PC-9 (cell line): ENCODE results near the gene CYP17A1.
"Not testable (repeated sequence)": the region's sequence is repeated elsewhere in the genome, so short reads cannot be mapped to it uniquely, and the experiment has no call there.

ENCODE experiments used
- EZH2 ChIP-seq: fragments of 200-600 bp; sonication (generic); IDR thresholded peaks from 2 replicates; pipeline ENCODE4 v1.8.0; 2017; ENCODE audit warnings: antibody characterized with exemption, low read depth
- TF ChIP-seq, protein P1 (sequence below): fragments of 200-600 bp; sonication (generic); conservative IDR thresholded peaks from 2 replicates; pipeline ENCODE4 v1.6.1; 2017; ENCODE audit warnings: mixed run types, antibody characterized with exemption, mild to moderate bottlenecking, moderate library complexity

DNA sequence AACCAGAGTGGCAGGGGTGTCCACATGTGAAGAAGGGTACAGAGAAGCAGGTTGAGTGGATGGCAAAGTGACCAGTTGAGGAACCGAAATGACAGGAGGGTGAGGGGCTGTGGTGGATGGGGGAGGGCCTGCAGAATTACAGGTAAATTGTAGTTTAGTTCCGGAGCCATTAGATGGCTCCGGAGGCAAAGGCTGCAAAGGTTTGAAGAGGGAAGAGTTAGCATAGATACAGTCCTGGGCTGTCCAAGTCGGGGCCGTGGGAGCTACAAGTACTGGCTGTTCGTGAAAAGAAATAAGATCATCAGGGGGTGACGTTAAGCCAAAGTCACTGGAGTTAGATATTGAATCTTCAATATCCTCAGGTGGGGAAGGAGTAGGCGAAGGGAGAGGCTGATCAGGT lies 5.9 kb upstream of the CYP17A1 start:
- TF ChIP-seq, protein P1, sequence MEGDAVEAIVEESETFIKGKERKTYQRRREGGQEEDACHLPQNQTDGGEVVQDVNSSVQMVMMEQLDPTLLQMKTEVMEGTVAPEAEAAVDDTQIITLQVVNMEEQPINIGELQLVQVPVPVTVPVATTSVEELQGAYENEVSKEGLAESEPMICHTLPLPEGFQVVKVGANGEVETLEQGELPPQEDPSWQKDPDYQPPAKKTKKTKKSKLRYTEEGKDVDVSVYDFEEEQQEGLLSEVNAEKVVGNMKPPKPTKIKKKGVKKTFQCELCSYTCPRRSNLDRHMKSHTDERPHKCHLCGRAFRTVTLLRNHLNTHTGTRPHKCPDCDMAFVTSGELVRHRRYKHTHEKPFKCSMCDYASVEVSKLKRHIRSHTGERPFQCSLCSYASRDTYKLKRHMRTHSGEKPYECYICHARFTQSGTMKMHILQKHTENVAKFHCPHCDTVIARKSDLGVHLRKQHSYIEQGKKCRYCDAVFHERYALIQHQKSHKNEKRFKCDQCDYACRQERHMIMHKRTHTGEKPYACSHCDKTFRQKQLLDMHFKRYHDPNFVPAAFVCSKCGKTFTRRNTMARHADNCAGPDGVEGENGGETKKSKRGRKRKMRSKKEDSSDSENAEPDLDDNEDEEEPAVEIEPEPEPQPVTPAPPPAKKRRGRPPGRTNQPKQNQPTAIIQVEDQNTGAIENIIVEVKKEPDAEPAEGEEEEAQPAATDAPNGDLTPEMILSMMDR, result not testable (repeated sequence)
- TF ChIP-seq EZH2, result not testable (repeated sequence)
